H7 (cell line): ENCODE data around the gene MBOAT1. TPM values are rescaled to one million over a fixed set of nuclear protein-coding genes. Genes with fewer than 3 reads are reported as not detected.
"Not testable (repeated sequence)": the region's sequence is repeated elsewhere in the genome, so short reads cannot be mapped to it uniquely, and the experiment has no call there.

Experiments used
- DNase-seq: peaks from one replicate; pipeline ENCODE4 v3.0.0; 2012
- H3K27me3 ChIP-seq: 2 replicates; pipeline ENCODE4 v1.6.0; 2011; ENCODE audit warnings: mild to moderate bottlenecking, low read length; ENCODE audit not compliant: control insufficient read depth, insufficient read depth
- H3K36me3 ChIP-seq: replicated peaks from 2 replicates; pipeline ENCODE4 v1.5.1; 2011; ENCODE audit warnings: low read length; ENCODE audit not compliant: control insufficient read depth, insufficient read depth
- H3K4me3 ChIP-seq: 2 replicates; pipeline ENCODE4 v1.5.1; 2011; ENCODE audit warnings: low read depth, mild to moderate bottlenecking, control low read depth, low read length, moderate library complexity; ENCODE audit not compliant: insufficient read depth
- total RNA-seq: library from RNA; depleted of rRNA; stranded (reverse); fragments of >200 nt; shearing (Covaris generic); gene quantifications from 2 replicates; pipeline ENCODE4 v1.2.3, GENCODE V29; 2014; rRNA removed

The MBOAT1 gene, protein sequence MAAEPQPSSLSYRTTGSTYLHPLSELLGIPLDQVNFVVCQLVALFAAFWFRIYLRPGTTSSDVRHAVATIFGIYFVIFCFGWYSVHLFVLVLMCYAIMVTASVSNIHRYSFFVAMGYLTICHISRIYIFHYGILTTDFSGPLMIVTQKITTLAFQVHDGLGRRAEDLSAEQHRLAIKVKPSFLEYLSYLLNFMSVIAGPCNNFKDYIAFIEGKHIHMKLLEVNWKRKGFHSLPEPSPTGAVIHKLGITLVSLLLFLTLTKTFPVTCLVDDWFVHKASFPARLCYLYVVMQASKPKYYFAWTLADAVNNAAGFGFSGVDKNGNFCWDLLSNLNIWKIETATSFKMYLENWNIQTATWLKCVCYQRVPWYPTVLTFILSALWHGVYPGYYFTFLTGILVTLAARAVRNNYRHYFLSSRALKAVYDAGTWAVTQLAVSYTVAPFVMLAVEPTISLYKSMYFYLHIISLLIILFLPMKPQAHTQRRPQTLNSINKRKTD
- total RNA-seq = 17.9 and 23.6 TPM in 2 replicates

DNA sequence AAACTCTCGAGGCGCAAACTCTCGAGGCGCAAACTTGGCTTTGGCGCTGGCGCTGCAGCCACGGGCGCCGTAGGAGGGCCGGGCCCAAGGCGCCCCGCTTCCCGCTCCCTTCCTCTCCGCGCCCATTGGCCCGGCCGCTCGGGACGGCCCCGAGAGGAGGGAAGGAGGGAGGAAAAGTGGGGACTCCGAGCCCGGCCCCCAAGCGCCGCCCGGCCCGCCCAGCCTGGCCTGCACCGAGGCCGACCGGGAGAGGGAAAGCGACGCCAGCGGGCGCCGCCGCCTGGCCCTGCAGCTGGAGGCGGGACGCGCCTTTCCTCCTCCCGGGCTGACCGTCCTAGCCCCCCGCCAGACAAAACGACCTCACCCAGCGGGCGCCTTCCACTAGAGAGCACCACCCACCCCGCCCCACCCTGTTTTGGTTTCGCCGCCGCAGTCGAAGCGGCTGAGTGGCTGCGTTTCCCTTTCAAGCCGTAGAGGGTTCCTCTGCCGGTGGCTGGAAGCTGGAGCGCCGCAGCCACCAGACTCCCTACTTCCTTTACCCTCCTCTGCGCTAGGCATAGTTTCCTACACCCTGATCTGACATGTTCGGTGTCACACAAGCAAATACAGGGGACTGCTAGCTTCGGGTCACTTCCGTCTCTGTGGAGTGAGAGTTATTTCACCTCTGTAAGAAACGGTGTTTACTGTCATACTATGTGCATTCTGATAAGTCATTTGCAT, at the start of gene MBOAT1:
Gene MBOAT1, minus strand, starts transcription at position 78 of the 720 bp plus-strand sequence. CDS start 235 bp downstream, outside the sequence.
- Histone ChIP-seq H3K4me3 (peak within 1 kb of the TSS; percentile 81), H3K27me3 (no peaks in the 10 kb centered on the region), H3K36me3 (no peaks in the 10 kb centered on the region)
- DNase-seq = peak; percentile 91

DNA sequence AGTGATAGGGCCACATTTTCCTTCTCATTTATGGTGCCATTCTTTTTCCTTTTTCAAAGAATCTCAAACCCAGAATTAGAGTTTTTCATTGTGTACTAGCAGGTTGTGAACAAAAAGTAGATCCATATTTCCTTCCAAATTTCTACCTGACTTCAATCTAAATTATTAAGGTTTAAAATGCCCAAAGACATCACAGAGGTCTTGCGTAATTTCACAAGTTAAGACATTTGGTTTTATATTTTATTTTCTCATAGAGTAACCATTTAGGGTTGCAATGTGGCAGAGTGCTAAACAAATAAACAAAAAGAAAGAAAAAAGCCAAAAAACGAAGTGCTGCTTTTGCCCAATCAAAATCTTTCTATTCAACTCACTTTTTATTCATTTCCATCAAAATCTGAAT, 49.4 kb upstream of the MBOAT1 start:
- H3K4me3 ChIP-seq = no peak overlapping the region
- no peak for DNase-seq
- H3K27me3 ChIP-seq = no peaks in the 10 kb centered on the region
- H3K36me3 ChIP-seq = no peaks in the 10 kb centered on the region

DNA sequence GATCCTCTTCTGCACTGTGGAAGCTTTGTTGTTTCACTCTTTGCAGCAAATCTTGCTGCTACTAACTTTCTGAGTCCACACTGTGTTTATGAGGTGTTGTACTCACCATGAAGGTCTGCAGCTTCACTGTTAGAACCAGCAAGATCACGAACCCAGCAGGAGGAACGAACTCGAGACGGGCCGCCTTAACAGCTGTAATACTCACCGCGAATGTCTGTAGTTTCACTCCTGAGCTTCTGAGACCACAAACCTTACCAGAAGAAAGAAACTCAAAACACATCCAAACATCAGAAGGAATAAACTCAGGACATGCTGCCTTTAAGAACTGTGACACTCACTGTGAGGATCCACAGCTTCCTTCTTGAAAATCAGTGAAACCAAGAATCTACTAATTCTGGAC, 48.1 kb upstream of the MBOAT1 start:
- no peak for DNase-seq
- Histone ChIP-seq H3K27me3 (no peaks in the 10 kb centered on the region), H3K36me3 (no peaks in the 10 kb centered on the region), H3K4me3 (no peak overlapping the region)

DNA sequence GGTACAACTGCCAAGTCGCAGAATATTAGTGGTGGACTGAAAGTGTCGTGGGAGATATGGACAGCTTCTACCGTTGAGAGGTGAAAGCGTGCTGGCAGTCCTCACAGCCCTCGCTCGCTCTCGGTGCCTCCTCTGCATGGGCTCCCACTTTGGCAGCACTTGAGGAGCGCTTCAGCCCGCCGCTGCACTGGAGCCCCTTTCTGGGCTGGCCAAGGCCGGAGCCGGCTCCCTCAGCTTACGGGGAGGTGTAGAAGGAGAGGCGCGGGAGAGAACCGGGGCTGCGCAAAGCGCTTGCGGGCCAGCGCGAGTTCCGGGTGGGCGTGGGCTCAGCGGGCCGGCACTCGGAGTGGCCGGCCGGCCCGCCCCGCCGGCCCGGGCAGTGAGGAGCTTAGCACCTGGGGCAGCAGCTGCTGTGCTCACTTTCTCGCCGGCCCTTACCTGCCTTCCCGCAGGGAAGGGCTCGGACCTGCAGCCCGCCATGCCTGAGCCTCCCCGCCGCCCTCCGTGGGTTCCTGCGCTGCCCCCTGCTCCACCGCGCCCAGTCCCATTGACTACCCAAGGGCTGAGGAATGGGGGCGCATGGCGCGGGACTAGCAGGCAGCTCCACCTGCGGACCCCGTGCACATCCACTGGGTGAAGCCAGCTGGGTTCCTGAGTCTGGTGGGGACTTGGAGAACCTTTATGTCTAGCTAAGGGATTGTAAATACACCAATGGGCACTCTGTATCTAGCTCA, 47.2 kb upstream of the MBOAT1 start:
- Histone ChIP-seq H3K4me3 (no peak overlapping the region), H3K27me3 (no peaks in the 10 kb centered on the region), H3K36me3 (no peaks in the 10 kb centered on the region)
- DNase-seq = no peak

DNA sequence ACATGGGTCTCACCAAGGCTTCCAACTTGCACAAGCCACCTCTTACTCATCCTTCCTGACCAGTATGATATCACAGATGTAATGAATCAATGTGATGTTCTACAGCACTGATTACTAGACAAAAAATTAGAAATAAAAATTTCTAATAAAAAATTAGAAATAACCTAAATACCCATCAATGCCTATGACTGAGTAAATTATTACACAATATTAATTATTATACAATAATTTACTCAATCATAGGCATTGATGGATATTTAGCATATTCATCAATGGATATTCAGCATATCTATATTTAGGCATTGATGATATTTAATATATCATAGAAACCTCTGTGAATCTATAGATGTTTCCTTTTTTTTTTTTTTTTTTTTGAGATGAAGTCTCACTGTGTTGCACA, 43.2 kb upstream of the MBOAT1 start:
- Histone ChIP-seq H3K4me3 (no peak overlapping the region), H3K27me3 (no peaks in the 10 kb centered on the region), H3K36me3 (no peaks in the 10 kb centered on the region)
- DNase-seq = no peak

DNA sequence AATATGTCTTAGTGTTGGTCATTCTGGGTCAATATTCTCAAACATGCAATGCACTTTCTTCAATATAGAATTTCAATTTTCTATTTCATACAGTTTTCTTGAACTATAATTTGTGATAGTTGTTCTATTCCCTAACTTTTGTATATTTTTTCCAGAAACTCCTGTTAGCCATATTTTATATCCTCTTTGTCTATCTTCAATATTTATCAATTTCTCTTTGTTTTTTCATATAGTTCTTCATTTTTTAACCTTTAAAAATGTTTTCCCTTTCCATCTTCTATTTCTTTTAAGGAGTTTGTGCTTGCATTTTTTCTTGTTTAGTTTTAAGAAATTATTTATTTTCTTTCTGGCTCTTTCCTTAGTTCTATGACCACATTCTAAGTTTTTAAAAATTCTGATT, 42.0 kb upstream of the MBOAT1 start:
- no peaks in the 10 kb centered on the region for H3K27me3 ChIP-seq
- H3K36me3 ChIP-seq = no peaks in the 10 kb centered on the region
- H3K4me3 ChIP-seq = no peak overlapping the region
- no peak for DNase-seq

DNA sequence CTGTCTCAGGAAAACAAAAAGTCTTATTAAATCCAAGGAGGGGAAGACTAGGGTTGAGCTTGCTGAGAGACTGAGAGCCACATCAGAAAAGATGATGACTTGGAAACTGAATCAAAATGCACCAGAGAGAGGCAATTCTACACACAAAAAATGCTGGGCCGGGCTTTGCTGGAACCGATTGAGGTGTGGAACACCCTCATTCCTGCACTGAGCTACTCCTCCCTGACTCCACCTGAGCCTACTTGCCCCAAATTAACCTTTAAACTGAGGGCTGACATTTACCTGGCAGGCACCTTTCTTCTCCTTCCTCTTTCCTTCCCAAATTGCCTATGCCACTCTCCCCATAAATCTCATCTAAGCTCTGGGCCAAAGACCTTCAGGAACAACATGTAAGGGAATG, 40.8 kb upstream of the MBOAT1 start:
- no peaks in the 10 kb centered on the region for H3K27me3 ChIP-seq
- no peak overlapping the region for H3K4me3 ChIP-seq
- H3K36me3 ChIP-seq = no peaks in the 10 kb centered on the region
- no peak for DNase-seq

DNA sequence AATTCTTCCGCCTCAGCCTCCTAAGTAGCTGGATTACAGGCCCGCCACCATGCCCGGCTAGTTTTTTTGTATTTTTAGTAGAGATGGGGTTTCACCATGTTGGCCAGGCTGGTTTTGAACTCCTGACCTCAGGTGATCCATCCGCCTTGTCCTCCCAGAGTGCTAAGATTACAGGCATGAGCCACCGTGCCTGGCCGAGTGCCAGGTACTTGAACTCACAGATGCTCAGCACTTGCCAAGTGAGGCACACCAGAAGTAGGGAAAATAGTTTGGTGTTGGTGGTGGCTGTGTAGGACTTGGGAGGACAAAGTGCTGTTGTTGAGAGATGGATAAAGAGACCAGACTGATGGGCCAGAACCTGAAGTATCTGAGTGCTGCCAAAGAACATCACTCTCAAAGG, 40.0 kb upstream of the MBOAT1 start:
- Histone ChIP-seq H3K36me3 (no peaks in the 10 kb centered on the region), H3K4me3 (no peak overlapping the region), H3K27me3 (no peaks in the 10 kb centered on the region)
- no peak for DNase-seq

DNA sequence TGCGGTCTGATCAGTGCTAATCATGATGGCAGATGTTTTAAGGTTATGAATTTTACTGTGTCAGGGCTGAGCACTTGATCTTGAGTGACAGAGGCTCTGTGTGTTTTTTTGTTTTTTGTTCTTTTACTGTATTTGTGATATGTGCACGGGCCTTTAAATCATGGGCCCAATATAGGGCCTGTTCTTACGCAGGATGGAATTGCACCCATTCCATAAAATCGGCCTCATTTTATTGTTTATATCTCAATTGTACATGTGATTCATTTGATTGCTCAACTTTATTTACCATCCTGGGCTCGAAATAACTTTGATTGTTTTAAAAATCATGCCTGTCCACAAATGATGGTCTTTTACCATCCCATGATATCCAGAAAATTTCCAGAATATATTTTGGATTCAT, 39.3 kb upstream of the MBOAT1 start:
- DNase-seq = no peak
- Histone ChIP-seq H3K4me3 (no peak overlapping the region), H3K27me3 (no peaks in the 10 kb centered on the region), H3K36me3 (no peaks in the 10 kb centered on the region)

DNA sequence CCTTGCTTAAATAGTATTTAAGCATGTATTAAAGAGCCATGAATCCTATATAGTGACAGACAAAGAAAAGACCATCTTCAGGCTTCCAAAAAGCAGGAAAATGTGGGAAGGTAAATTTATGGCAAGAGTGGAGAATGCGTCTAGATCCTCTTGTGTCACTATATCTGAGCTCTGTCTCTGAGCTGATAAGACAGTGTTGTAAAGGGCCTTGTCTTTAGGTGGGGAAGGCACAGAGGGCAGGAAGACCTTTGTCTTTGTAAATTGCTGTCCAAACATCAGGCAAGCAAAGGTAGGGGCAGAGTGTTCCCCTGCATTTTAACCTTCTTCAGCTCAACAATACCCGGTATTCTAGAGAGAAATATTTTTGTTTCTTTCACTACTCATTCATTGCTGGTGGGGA, 33.9 kb upstream of the MBOAT1 start:
- no peak overlapping the region for H3K4me3 ChIP-seq
- no peaks in the 10 kb centered on the region for H3K27me3 ChIP-seq

DNA sequence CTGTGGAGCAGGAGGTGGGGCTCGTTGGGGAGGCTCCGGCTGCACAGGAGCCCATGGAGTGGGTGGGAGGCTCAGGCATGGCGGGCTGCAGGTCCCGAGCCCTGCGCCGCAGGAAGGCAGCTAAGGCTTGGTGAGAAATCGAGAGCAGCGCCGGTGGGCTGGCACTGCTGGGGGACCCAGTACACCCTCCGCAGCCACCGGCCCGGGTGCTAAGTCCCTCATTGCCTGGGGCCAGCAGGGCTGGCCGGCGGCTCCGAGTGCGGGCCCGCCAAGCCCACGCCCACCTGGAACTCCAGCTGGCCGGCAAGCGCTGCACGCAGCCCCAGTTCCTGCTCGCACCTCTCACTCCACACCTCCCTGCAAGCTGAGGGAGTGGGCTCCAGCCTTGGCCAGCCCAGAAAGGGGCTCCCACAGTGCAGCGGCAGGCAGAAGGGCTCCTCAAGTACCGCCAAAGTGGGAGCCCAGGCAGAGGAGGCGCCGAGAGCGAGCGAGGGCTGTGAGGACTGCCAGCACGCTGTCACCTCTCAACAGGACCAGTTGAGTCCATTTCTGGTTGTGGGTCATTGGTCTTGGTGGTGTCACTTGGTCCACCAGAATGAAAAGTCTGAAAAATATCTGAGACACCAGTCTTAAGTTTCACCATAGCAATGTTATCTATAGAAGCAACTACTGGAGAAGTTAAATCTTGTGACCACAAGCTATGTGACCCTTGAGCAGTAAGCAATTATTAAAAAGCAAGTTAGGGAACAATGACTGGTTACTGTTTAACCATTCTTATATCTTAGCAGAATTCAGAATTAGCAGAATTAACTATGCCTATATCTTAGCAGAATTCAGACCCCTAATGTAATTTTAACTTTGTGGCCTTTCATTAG, 32.8 kb upstream of the MBOAT1 start:
- not testable (repeated sequence) for H3K4me3 ChIP-seq, H3K27me3 ChIP-seq, H3K36me3 ChIP-seq, DNase-seq

More for the DNA sequence above, 33.9 kb upstream of the MBOAT1 start:
- DNase-seq = no peak
- H3K36me3 ChIP-seq = no peaks in the 10 kb centered on the region

DNA sequence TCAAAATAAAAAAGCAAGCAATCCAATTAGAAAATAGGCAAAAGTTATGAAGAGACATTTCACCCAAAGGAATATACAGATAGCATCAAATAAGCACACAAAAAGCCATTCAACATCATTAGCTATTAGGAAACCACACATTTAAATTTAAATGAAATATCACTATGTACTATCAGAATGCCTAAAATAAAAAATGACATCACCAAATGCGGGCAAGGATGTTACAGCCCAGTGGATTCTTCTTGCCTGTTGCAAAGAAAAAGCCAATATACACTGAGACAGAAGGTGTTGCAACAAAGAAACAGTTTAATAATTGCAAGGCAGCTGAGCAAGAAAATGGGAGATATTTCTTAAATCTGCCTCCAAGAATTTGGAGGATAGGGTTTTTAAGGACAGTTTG, 31.0 kb upstream of the MBOAT1 start:
- no peaks in the 10 kb centered on the region for H3K36me3 ChIP-seq
- no peak for DNase-seq
- no peak overlapping the region for H3K4me3 ChIP-seq
- H3K27me3 ChIP-seq = no peaks in the 10 kb centered on the region

DNA sequence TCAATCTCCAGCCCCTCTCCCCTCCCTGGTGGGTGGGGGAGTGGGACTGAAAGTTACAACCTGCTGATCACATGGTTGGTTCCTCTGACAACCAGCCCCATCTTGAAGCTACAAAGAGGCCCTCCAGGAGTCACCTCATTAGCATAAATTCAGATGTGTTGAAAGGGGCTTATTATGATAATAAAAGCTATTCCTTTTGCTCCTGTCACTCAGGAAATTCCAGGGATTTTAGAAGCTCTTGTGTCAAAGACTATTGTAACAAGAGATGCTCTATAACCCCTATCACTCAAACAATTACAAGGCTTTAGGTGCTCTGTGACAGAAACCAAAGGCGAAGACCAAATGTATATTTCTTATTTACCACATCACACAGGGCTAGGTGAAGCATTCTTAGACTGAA, 30.1 kb upstream of the MBOAT1 start:
- H3K4me3 ChIP-seq = no peak overlapping the region
- H3K27me3 ChIP-seq = no peaks in the 10 kb centered on the region
- H3K36me3 ChIP-seq = no peaks in the 10 kb centered on the region
- no peak for DNase-seq

DNA sequence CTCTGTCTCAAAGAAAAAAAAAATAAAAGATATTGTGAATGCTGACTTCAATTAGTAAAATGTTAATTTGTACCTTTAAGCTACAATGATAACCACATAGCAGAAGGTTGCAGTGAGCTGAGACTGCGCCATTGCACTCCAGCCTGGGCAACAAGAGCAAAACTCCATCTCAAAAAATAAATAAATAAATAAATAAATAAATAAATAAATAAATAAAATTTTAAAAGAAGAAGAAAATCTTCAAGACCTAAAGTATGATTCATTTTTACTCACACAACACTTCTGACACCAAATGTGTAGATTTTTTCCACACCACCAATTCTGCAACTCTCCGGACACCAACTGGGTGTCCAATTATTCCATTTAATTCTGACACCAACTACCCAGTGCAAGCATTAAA, 28.8 kb upstream of the MBOAT1 start:
- Histone ChIP-seq H3K36me3 (no peaks in the 10 kb centered on the region), H3K4me3 (no peak overlapping the region), H3K27me3 (no peaks in the 10 kb centered on the region)
- no peak for DNase-seq
